Mammary microvascular endothelial cell (primary cell): ENCODE data around the gene PLAU. TPM values are rescaled to one million over a fixed set of nuclear protein-coding genes. Genes with fewer than 3 reads are reported as not detected.

ENCODE experiments used
- total RNA-seq: library from RNA; depleted of rRNA; stranded (reverse); fragments of >200 nt; gene quantifications from 2 replicates; pipeline ENCODE4 v1.2.3, GENCODE V29; 2015

PLAU gene
- 125 and 148 TPM in 2 replicates for total RNA-seq

DNA sequence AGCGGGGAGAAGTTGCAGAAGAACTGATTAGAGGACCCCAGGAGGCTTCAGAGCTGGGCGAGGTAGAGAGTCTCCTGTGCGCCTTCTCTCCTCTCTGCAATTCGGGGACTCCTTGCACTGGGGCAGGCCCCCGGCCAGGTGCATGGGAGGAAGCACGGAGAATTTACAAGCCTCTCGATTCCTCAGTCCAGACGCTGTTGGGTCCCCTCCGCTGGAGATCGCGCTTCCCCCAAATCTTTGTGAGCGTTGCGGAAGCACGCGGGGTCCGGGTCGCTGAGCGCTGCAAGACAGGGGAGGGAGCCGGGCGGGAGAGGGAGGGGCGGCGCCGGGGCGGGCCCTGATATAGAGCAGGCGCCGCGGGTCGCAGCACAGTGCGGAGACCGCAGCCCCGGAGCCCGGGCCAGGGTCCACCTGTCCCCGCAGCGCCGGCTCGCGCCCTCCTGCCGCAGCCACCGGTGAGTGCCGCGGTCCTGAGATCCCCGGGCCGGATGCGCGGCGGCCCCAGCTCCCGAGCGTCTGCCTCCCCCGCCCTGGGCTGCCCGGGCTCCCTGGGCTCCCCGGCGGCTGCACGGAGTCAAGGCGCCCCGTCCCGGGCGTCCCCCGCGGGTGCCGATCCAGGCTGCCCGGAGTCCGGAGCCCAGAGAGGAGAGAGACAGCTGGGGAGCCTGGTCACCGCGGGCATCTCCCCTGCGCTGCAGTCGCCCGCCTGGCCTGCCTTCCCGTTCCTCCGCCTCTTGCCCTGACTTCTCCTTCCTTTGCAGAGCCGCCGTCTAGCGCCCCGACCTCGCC, at the start of gene PLAU:
TSS of gene PLAU (plus strand) at position 369 of the 789 bp plus-strand sequence. CDS start 424 bp downstream, outside the sequence.

DNA sequence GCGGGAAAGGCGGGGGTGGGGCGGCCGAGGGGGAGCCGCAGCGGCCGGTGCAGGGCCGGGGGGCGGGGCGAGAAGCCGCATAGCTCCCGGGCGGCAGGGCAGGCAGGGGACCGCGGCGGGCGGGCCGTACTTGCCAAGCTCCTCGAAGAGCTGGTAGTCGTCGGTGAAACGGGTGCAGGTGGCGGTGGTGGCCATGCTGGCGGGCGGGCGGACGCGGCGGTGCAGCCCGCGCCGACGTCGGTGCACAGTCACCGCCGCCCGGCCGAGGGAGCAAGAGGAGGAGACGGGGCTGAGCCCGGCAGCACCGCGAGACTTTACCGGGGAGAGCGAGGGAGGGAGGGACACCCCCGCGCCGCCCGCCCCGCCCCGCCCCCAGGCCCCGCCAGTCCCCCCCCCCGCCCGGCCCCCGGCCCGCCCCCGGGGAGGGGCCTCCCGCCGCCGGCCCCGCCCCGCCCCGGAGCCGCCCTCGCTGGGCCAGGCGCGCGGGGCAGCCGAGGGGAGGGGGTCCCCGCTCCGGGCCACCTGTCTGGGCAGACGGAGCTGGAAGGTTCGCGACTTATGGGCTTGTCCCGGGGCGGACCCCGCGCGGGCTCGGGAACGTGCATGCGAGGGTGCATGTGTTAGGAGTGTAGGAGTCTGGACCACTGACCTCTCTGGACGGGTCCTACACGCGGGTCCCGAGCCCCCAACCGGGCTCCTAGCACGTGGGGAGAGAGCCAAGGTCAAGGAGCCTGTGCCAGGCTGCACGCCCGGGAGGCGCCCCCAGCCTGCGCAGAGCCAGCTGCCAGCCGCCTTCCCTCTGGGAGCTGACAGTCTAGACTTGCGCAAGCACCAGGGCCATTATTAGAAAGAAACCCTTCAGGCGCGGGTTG, 36.4 kb upstream of the PLAU start, which contains the start of gene CAMK2G:
TSS of gene CAMK2G (minus strand) at position 289 of the 872 bp plus-strand sequence. CDS start at position 195, 94 bp downstream.

Other genes starting within 250 kb of the PLAU start
- gene AGAP5, start 213.0 kb upstream of the PLAU start, total RNA-seq: 0.27 and 0.74 TPM in 2 replicates
- gene SEC24C, start 166.8 kb upstream of the PLAU start, total RNA-seq: 75.7 and 77.4 TPM in 2 replicates
- 55.3 and 57.4 TPM in 2 replicates for gene CHCHD1, start 129.1 kb upstream of the PLAU start, total RNA-seq
- 64.2 and 66.7 TPM in 2 replicates for gene ZSWIM8, start 125.5 kb upstream of the PLAU start, total RNA-seq
- 13.3 and 13.8 TPM in 2 replicates for gene NDST2, start 99.5 kb upstream of the PLAU start, total RNA-seq
- gene CAMK2G, start 36.6 kb upstream of the PLAU start, total RNA-seq: 21.7 and 23.1 TPM in 2 replicates
- gene VCL, start 87.0 kb downstream of the PLAU start, total RNA-seq: 145 and 168 TPM in 2 replicates
- gene AP3M1, start 239.7 kb downstream of the PLAU start, total RNA-seq: 40.8 and 45.8 TPM in 2 replicates
- 47.6 and 51.2 TPM in 2 replicates for gene ADK, start 240.1 kb downstream of the PLAU start, total RNA-seq